Measurements from ENCODE around the gene ABHD12.

The ABHD12 gene

DNA sequence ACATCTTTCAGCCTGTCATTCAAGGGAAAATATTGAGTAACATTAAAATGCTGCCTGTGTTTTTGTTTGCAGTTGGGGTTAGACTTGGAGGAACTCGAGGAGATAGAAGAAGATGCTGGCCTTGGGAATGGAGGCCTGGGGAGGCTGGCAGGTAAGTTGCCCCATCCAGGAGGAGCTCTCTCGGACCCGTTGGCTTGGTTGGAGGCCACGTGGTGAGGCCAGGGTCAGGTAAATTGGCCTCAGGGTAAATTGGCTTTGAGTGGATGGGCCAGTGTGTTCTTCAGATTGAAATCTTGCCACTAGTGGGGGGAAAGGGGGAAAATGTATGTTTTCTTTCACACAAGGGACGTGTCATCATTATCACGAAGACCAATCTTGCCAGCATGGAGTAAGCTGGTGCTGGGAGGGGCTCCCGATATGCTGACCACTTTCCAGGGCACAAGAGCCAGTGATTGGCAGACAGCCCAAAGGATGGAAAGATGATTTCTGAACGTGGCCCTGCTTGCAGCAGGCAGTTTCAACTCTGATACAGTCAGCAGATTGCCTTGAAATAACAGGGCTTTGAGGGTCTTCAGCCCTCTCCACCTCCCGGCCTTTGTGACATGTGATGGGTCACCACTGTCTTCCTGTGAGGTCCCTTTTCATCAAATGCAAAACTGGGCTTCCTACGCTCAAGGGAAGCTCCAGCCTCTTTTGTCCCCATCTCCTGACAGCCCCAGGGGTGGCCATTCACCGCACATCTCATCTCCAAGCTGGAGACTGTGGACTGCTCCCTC lies 121.4 kb downstream of the ABHD12 start:
- in situ Hi-C loops (cut with HindIII; ENCODE audit: low sequenced_read_pairs) = loop anchor here (10.0 kb wide), 1 partner anchor 64 kb away; no protein-coding TSS in a partner anchor

DNA sequence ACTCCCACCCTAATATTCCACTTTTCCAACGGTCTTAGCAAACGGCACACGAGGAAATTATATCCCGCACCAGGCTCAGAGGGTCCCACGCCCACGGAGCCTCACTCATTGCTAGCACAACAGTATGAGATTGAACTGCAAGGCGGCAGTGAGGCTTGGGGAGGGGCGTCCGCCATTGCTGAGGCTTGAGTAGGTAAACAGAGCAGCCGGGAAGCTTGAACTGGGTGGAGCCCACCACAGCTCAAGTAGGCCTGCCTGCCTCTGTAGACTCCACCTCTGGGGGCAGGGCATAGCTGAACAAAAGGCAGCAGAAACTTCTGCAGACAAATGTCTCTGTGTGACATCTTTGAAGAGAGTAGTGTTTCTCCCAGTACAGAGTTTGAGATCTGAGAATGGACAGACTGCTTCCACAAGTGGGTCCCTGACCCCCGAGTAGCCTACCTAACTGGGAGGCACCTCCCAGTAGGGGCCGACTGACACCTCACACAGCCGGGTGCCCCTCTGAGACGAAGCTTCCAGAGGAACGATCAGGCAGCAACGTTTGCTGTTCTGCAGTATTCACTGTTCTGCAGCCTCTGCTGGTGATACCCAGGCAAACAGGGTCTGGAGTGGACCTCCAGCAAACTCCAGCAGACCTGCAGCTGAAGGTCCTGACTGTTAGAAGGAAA lies 129.7 kb downstream of the ABHD12 start:
- in situ Hi-C loops (cut with HindIII; ENCODE audit: low sequenced_read_pairs) = loop anchor here (10.0 kb wide), 1 partner anchor 56 kb away; no protein-coding TSS in a partner anchor

DNA sequence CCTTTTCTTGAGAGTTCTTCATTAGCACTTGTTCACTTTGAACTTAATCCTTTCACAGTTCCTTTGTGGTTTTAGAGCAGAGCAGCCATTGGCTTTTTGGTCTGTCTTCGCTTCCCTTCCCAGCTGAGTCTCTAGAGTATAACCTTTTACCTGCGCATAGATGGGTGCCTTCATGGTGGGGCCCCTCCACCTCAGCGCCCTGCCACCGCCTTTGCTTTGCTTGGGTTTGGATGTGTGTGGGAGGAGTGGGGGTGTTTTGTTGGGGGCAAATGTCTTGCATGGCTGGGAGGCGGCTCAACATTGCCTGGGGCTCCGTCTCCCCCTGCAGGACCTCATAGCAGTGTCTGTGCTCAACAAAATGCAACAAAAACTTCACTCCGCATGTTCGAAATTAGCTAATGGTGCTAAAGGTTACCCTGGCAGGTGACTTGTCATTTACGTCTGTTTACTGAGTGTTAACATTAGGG lies 130.8 kb downstream of the ABHD12 start:
- in situ Hi-C loops (cut with HindIII; ENCODE audit: low sequenced_read_pairs) = loop anchor here (10.0 kb wide), 1 partner anchor 55 kb away; no protein-coding TSS in a partner anchor

- in situ Hi-C loops (cut with HindIII; ENCODE audit: low sequenced_read_pairs) = no loop called here
Measured at GRCh38 chr20:25259358-25259757, 131.3 kb downstream of the ABHD12 start.

DNA sequence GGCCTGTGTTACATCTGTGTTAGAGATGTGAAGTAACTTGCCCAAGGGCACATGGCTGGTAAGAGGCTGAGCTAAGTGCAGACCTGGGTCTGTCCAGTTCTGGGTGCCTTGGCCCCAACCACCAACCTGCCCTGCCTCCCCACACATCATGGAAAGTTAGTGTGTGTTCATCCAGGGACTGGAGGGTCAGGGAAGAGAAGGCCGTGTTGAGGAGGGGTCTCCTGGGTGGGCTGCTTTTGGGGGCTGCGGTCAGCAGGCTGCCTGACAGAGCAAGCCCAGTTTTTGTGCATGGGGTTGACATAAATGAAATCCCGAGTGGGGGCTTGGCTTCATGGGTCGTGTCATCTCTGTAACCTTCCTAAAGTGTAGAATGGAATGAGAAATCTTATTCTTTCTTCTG lies 131.8 kb downstream of the ABHD12 start:
- in situ Hi-C loops (cut with HindIII; ENCODE audit: low sequenced_read_pairs) = no loop called here

GRCh38 chr20:25258476-25258805 lies 132.2 kb downstream of the ABHD12 start:
- in situ Hi-C loops (cut with HindIII; ENCODE audit: low sequenced_read_pairs) = no loop called here

- in situ Hi-C loops (cut with HindIII; ENCODE audit: low sequenced_read_pairs) = no loop called here
Measured at GRCh38 chr20:25257756-25258475, 132.7 kb downstream of the ABHD12 start.

DNA sequence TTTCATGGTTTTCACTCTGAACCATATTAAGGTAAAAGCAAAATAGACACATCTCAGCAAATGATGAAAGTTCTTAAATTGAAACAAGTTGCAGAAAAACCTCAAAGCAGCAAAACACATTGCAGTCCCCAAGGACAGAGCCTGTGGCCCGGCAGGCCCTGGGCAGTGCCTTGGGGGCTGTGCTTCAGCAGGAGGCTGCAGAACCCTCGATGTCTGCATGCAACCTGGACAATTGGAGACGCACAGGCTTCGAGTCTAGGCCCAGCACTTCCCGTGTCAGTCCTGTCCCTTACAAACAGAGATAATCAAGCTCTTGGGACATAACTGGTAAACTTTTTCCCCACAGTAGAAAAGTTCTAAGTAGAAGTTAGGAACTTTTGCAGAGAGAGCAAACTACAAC lies 133.5 kb downstream of the ABHD12 start:
- in situ Hi-C loops (cut with HindIII; ENCODE audit: low sequenced_read_pairs) = no loop called here

DNA sequence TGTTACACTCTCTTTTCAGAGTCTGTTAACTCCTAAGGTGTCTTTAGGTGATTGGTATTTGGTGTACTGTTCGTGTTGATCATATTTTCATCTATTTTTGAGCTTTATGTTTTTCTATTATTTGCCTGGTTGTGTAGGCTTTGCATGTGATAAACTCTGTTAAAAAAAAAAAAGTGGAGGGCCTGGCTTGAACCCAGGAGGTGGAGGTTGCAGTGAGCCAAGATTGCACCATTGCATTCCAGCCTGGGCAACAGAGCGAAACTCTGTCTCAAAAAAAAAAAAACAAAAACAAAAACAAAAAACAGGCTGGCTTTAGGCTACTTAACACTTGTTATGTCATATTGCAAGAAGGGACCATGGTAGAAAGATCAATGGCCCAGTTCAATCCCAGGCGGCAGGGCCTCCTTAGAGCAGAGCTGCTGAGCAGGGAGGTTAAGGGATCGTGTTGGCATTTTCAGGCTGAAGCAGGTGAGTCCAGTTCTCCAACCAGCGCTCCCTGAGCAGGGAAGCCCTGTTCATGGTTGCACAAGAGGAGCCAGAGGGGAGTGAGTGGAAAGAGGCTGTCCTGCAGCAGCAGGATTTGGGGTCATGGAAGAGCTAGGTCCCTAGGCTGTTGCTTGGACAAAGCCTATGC lies 134.3 kb downstream of the ABHD12 start:
- in situ Hi-C loops (cut with HindIII; ENCODE audit: low sequenced_read_pairs) = no loop called here

GRCh38 chr20:25254986-25255680 lies 135.5 kb downstream of the ABHD12 start:
- in situ Hi-C loops (cut with HindIII; ENCODE audit: low sequenced_read_pairs) = no loop called here

DNA sequence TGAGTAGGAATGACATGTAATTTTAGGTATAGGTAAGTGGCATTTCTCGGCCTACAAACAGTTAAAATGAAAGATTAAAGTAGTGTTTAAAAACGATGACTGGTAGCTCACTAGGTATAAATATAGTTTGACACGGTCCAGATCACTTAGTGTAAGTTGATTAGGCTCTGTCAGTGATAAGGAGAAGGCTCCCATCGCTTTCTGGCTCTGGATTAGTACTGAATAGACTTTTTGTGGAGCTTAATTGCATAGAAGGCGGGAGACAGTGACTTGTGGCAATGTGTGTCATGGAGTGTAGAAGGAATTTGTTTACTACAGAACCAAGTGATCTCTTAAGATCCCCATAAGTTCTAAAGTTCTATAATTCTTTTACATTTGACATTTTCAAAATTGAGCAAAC lies 136.1 kb downstream of the ABHD12 start:
- in situ Hi-C loops (cut with HindIII; ENCODE audit: low sequenced_read_pairs) = no loop called here

- in situ Hi-C loops (cut with HindIII; ENCODE audit: low sequenced_read_pairs) = no loop called here
Measured at GRCh38 chr20:25253606-25254275, 136.9 kb downstream of the ABHD12 start.

- in situ Hi-C loops (cut with HindIII; ENCODE audit: low sequenced_read_pairs) = no loop called here
Measured at GRCh38 chr20:25252686-25253421, 137.8 kb downstream of the ABHD12 start.

DNA sequence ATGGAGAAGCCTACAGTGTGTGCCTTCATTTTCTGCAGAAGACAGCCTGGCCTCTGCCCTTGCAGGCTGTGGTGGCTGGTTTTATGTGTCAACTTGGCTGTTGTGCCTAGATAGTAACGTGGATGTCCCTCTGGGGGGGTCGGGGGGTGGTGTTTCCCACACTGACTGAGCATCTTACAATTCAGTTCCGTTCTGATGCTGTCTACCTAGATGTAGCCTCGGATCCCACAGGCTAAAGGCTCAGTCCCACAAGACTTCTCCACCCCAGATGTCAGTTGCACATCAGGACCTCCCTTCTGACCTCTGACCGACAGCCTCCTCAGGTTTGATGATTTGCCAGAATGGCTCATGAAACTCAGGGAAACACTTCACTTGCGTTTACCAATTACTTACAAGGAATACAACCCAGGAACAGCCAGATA lies 138.4 kb downstream of the ABHD12 start:
- in situ Hi-C loops (cut with HindIII; ENCODE audit: low sequenced_read_pairs) = no loop called here

DNA sequence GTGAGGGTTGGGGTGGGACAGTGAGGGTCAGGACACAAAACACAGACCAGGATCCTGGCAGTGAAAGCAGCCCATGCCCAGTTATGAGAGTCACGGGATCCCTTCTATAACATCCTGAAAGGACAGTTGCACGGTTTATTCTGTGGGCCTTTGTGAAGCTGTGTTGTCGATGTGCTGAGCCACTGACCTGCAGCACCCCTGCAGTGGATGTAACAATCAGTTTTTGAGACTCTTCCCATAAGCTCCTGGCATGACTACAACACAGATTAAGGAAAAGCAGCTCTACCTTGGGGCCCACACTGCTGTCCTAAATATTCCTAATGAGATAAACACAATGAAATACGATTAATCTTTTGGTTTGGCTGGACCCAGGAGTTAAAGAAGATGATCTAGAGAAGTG lies 139.1 kb downstream of the ABHD12 start:
- in situ Hi-C loops (cut with HindIII; ENCODE audit: low sequenced_read_pairs) = no loop called here

- in situ Hi-C loops (cut with HindIII; ENCODE audit: low sequenced_read_pairs) = no loop called here
Measured at GRCh38 chr20:25251019-25251418, 139.6 kb downstream of the ABHD12 start.

DNA sequence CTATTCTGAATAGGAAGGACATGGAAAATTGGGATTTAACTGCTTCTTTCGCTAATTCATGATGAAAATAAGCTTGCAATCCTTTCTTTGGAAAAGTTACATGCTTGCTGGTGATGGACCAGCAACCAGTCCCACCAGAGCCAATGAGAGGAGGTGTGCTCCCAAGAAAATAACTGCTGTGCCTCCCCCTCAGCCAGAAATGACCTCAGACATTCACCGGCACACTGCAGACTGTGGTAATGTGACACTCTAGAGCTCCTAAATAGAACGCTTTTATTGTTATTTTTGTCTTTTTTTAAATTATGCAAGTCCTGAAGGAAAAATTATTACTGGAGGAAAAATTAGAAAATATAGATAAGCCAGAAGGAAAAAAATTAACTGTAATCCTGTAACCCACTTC lies 140.1 kb downstream of the ABHD12 start:
- in situ Hi-C loops (cut with HindIII; ENCODE audit: low sequenced_read_pairs) = no loop called here

Data from endothelial cell of hepatic sinusoid (primary cell).